GM19455 (cell line): ENCODE measurements around the gene CLCA1.

Source experiments
- ATAC-seq: cut with Tn5 transposase; IDR thresholded peaks from one replicate; pipeline ENCODE4 v1.9.1; 2021; ENCODE audit not compliant: unreplicated experiment

Gene CLCA1

DNA sequence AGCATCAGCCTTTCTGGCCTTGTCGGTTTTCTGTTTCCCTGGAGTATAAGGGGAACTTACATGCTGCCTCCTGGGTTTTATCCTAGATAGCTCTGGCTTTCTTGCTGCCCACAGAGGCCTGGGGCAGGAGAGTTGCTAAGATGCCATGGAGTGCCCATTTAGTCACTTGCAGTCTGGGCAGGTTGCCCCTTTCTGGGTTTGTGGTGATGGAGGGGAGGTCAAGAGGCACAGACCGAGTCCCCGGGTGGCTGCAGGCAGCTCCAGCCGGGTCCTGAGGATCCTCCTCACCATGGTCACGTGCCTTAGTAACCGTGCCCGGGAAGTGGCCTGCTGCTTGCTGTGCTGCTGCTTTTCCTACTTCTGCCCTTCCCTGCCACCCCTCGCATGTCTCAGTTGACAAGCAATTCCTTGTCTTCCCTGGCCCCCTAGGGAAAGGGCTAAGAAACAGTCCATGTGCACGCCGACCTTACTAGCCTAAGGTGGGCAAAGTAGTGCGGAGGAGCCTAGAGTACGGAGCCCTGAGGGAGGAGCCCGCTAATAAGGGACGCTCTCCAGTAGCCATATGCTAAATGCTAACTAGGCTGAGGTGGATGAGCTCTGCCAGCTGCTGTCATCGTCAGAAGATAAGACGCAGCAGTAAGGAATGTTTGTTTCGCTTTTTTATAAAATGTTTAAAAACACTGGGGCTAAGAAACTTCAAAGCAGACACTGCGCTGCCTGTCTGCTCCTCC is 34.8 kb downstream of the CLCA1 start:
- ATAC-seq, result no peak

GRCh38 chr1:86504137-86504479 is 35.4 kb downstream of the CLCA1 start:
- no peak for ATAC-seq

- ATAC-seq, result no peak
These were observed 36.3 kb downstream of the CLCA1 start for GRCh38 chr1:86504895-86505563.

- no peak for ATAC-seq
These were observed 36.8 kb downstream of the CLCA1 start for GRCh38 chr1:86505564-86505902.

- ATAC-seq, result no peak
These were observed 39.3 kb downstream of the CLCA1 start for GRCh38 chr1:86507935-86508582.

DNA sequence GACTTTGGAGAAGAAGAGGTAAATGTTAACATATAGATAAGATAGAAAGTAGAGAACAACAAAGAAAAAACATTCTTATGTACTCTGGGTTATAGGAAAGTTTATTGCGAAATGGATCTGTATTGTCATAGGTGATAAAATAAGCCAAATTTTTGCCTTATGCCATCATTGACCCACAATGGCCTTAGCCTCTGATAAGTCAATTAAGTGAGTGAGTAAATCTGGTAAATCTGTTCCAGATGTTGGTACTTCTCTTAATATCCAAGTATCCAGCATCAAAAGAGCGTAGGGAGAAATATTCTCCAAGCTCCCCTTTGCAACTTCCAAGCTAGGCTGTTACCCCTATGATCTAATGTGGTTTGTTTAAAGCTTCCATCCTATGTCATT is 39.8 kb downstream of the CLCA1 start:
- ATAC-seq, result no peak

- no peak for ATAC-seq
These were observed 46.9 kb downstream of the CLCA1 start for GRCh38 chr1:86515597-86515996.

GRCh38 chr1:86516335-86516734 is 47.6 kb downstream of the CLCA1 start:
- ATAC-seq, result no peak

DNA sequence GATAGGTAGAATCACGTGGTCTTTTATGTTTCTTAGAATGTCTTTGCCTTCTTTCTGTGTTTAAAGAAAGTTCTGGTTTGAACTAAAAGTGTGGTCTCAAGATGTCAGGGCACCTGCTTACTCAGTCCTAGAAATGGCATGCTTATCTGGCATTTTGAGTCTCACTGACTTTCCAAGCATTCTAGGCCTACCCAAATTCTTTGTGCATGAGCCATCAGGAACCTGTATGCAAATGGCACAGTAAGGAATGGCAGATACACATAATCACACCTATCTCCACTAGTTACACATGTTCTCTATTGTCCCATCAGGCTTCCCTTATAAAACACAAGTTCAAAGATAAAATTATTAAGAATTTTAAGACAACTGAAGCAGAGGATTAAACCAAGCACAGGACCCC is 48.6 kb downstream of the CLCA1 start:
- no peak for ATAC-seq

GRCh38 chr1:86520789-86521521 is 52.2 kb downstream of the CLCA1 start:
- ATAC-seq, result no peak

DNA sequence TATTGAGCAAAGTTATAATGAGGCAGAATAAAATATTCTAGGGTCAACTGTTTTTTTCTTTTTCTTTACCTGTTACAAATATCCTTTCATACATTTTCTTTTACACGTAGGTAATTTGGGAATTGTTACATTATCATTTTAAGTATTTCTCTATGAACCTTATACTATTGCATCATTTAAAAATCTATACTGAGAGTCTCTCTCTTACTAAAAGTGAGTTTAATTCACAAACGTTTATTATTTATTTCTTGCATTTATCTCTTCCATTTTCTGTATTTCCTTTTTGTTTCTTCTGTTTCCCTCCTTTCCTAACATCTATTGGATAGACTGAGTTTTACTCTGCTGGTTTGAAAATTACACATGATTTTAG is 52.8 kb downstream of the CLCA1 start:
- ATAC-seq, result no peak

DNA sequence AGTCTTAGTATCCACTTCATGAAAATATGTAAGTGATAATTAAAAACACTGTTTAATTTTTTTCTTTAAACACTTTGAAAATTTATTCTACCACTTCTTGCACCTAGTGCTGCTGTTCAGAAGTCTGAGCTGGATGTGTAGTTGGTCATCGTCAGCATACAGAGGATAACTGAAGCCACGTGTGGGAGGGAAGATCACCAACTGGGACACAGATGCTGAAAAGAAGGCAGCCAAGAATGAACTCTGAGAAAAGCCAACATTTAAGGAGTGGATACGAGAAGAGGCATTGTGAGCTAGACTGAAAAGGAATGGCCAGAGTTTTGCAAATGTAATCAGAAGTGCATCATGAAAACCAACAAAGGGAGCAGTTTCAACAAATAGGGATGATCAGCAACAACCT is 53.5 kb downstream of the CLCA1 start:
- ATAC-seq, result no peak

GRCh38 chr1:86523670-86524354 is 55.1 kb downstream of the CLCA1 start:
- no peak for ATAC-seq

DNA sequence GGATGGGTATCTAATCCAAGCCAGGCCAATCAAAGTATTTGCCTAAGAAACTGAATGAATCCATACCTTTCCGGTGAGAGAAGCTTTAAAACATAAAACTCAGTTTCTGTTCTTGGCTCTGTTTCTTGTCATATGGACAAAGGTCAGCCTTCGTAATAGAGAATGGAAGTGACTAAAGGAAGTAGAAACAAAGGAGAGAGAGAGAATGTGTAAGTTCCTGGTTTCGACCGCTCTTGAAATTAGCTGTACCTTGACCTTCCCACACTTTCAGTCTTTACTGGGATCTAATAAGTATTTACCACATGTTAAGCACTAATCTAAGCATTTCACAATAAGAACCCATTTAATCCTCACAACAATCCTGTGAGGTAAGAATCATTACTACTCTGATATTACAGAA is 58.6 kb downstream of the CLCA1 start:
- ATAC-seq, result no peak

- no peak for ATAC-seq
These were observed 61.6 kb downstream of the CLCA1 start for GRCh38 chr1:86530211-86530845.

GRCh38 chr1:86537928-86538695 is 69.4 kb downstream of the CLCA1 start:
- no peak for ATAC-seq

GRCh38 chr1:86538775-86539174 is 70.0 kb downstream of the CLCA1 start:
- no peak for ATAC-seq

DNA sequence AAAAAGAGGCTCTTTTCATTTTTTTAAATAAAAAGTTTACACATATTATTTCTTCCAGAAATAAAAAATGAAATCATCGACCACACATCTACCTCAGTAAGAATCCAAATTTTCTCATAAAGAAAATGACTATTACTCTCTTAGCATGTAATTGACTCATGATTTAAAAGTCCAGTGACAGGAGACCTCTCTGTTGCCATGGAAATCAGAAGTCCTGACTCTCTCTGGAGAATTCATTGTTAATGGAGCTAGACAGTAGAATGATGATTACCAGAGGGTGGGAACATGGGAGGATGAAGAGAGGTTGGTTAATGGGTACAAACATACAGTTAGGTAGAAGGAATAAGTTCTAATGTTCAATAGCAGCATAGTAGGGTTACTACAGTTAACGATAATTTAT is 73.1 kb downstream of the CLCA1 start:
- no peak for ATAC-seq

DNA sequence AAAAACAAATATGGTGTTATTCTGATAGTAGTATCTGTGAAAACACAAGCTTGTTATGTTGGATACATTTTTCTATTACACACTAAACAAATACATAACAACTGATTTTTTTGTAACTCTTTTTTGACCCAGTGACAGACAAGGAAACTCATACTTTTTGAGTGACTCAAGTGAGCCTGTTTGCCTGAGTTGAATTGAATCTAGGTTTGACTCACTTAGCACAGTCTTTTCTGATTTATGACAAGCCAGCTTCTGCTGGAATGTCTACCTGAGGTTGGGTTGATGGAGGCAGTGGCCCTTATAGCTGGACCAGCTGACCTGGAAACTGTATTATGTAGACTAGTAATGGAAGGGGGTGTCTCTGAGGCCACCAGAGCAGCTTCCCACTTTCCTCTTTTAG is 73.9 kb downstream of the CLCA1 start:
- no peak for ATAC-seq

DNA sequence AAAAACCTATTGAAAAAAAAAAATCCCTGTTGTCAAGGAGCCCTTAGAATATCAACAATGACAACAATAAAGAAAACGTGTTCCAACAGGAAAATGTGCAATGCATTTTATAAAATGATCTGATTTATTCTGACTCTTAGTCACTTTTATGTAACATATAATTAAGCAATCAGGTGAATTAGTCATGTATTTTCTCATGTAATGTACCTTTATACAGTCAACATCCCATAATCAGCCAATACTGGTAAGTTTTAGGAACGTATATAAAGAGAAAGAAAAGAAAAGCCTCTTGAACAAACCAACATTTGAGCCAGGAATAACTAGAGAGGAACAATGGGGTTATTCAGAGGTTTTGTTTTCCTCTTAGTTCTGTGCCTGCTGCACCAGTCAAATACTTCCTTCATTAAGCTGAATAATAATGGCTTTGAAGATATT is 78.1 kb downstream of the CLCA1 start, which contains the start of gene CLCA4:
Gene CLCA4, plus strand, starts transcription at position 292 of the 435 bp plus-strand sequence. Its CDS starts 42 bp downstream, at position 334.
- ATAC-seq, result no peak
